ENCODE measurements around the gene PLXND1. TPM values are rescaled to one million over a fixed set of nuclear protein-coding genes. Genes with fewer than 3 reads are reported as not detected.
A peak's percentile ranks its signal among the peaks of the same experiment; 100 is the strongest.

Gene PLXND1
- total RNA-seq, 1 donor from 2014 or later: 29.6 TPM

DNA sequence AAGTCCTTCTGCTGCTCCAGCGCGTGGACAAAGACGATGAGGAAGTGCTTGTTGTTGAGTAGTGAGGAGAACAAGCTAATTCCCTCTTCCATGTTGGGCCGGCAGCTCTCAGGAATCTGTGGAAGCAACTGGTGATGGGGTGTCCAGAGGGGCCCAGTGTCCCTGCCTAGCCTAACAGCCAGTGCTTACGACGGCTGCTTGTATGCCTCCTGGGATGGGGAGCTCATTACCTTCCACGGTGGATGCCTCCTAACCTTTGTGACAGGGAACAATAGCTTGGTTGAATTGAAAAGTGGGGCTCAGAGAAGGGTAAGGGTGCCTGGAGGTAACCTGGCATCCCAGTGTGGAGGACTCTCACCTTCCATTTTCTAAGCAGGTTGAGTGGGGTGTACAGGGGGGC, 40.6 kb downstream of the PLXND1 start:
- DNase-seq (ENCODE audit: low read depth): no peak

DNA sequence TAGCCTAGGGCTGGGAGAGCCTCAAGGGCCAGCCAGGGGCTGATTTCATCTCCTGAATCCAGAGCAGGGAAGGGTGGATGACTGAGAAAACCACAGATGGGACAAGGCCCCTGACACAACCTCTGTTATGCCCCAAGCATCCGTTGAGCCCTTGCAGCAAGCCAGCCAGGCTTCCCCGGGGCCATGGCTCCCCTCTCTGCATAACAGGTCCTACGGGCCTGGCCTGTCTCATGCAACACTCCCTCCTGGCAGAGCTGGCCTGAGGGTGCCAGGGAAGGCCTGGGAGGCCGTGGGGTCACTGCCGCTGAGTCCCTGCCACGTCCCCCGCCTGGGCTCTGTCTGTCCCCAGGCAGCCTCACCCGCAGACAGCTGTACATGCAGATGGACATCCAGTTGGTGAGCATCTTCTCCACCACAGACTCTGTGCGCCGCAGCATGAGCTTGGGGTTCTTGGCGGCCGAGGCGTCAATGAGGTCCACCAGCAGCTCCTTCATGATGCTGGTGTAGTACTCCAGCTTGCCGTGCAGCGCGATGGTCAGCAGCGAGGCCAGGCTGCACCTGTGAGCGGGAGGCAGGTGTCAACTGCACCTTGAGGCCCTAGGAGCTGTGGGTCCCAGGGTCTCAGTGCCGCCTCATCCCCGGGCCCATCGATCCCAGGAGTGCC, 41.4 kb downstream of the PLXND1 start:
- no peak for DNase-seq (ENCODE audit: low read depth)

DNA sequence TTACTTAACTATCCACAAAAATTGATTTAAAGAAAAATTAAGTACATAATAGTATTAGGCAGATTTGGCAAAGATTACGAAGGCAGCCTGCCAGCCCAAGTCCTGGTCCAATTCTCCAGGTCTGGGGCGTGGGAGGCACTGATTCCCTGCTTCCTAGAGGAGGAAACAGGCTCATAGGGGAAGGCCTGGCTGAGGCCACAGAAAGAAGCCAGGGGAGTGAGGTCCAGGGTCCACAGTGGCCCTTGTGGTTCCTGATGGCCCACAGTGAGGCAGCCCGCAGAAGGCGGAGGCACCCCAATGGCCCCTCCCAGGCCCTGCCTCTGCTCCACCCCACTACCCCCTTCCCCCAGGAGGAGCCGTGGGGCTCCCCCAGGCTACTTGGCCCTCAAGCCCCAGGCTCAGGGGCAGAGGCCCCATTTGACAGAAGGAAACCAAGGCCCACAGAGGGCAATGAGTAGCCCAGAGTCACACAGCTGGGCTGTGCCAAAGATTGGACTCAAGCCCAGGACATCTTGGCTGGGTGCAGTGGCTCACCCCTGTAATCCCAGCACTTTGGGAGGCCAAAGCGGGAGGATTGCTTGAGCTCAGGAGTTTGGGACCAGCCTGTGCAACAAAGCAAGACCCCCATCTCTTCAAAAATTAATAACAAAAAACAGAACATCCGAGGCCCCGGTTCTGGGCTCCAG, 42.5 kb downstream of the PLXND1 start:
- DNase-seq (ENCODE audit: low read depth): no peak

DNA sequence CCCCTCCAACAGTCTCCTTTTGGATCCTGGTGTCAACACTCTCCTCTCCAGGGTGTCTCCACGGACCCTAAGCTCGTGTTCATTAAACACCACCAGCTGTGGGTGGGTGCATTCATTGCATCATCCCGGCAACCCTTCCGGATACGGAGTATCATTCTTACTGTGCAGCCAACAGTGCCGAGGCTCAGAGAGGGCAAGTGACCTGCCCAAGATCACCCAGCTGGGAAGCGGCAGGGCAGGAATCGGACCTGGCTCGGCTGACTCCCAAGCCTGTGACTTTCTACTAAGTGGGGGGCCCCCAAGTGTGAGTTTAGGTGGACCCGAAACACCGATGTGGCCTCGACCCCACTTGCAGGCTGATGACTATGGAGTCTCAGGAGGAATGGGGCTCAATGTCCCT, 43.1 kb downstream of the PLXND1 start:
- DNase-seq (ENCODE audit: low read depth): no peak

- DNase-seq (ENCODE audit: low read depth): no peak
These were observed 43.7 kb downstream of the PLXND1 start for GRCh38 chr3:129562803-129563202.

GRCh38 chr3:129561619-129562248, 44.7 kb downstream of the PLXND1 start:
- DNase-seq (ENCODE audit: low read depth): no peak

DNA sequence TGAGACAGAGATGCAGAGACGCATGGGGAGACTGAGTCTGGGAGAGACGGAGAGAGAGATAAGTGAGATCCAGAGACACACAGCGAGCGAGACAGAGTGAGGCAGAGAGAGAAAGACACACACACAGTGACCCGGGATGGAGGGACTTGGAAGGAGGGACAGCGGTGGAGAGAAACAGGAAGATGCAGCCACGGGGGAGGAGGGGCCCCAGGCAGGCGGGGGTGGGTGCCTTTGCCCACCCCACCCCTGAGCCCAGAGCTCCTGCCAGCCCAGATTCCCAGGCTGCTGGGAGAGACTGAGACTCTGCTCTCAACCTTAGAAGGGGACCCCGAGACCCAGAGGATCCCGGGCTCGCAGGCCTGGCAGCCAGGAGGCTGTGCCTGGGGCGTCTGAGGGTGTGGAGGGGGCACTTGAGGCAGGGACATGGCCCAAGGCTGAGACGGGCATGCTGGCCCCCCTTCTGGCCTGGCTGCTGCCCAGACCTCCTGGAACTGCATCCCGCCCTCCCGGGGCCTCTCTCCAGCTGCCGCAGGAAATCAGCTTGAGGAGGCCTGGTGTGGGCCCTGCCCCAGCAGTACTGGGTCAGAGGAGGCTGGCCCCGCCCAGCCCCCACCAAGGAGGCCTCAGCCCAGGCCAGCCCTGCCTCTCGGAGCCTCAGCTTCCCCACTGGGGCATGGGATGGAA, 45.4 kb downstream of the PLXND1 start:
- DNase-seq (ENCODE audit: low read depth): peak; percentile 4

GRCh38 chr3:129560269-129560787, 46.1 kb downstream of the PLXND1 start:
- DNase-seq (ENCODE audit: low read depth): peak; percentile 10

- no peak for DNase-seq (ENCODE audit: low read depth)
These were observed 46.9 kb downstream of the PLXND1 start for GRCh38 chr3:129559565-129560079.

GRCh38 chr3:129558772-129559564, 47.5 kb downstream of the PLXND1 start:
- peak; percentile 74 for DNase-seq (ENCODE audit: low read depth)

DNA sequence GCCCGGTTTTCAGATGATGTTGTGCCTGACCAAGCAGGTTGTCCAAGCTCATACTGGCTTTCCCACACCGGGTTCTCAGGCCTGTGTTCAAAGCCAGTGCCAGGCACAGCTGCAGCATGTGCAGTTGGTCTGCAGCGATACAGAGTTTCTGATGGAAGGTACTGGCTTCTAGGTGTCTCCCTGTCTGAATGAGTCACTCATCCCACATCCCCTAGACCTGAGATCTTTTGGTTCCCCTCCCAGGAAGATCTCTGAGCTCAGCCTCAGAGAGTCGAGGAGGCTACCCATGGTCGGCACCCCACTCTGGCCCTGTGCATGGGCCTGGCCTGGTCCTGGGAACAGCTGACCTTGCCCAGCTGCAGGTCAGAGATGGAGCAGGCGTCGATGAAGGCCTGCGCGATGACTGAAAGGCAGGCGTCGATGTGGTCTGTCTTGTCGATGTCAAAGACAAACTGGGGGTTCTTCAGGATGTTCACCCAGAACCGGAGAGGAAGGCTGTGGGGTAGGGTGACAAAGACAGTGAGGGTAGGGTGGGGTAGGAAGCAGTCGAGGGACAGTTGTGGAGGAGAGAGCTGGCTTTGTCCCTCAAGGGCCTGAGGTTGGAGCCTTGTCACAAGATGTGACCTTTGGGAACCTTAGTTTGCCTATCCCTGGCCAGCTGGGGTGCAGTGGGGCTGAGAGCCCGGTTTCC, 48.2 kb downstream of the PLXND1 start:
- DNase-seq (ENCODE audit: low read depth): no peak

GRCh38 chr3:129557548-129557894, 49.0 kb downstream of the PLXND1 start:
- no peak for DNase-seq (ENCODE audit: low read depth)

GRCh38 chr3:129556890-129557547, 49.5 kb downstream of the PLXND1 start:
- DNase-seq (ENCODE audit: low read depth): no peak

DNA sequence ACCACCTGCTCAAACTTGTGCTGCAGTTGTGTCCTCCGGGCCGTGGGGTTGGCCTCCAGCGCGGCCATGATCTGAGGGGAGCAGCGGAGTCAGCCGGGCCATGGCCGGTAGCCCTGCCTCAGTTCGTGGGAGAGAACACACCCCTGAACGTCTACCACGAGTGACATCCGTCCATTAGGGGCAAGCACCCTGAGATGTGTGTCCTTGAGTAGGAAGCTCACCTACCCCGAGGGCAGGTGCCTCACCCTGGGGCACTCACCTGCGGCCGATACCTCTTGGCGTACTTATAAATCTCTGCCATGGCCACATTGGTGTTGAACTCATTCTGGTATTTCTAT, 50.1 kb downstream of the PLXND1 start:
- no peak for DNase-seq (ENCODE audit: low read depth)

GRCh38 chr3:129555616-129556357, 50.7 kb downstream of the PLXND1 start:
- DNase-seq (ENCODE audit: low read depth): no peak

- DNase-seq (ENCODE audit: low read depth): no peak
These were observed 51.3 kb downstream of the PLXND1 start for GRCh38 chr3:129555153-129555550.

DNA sequence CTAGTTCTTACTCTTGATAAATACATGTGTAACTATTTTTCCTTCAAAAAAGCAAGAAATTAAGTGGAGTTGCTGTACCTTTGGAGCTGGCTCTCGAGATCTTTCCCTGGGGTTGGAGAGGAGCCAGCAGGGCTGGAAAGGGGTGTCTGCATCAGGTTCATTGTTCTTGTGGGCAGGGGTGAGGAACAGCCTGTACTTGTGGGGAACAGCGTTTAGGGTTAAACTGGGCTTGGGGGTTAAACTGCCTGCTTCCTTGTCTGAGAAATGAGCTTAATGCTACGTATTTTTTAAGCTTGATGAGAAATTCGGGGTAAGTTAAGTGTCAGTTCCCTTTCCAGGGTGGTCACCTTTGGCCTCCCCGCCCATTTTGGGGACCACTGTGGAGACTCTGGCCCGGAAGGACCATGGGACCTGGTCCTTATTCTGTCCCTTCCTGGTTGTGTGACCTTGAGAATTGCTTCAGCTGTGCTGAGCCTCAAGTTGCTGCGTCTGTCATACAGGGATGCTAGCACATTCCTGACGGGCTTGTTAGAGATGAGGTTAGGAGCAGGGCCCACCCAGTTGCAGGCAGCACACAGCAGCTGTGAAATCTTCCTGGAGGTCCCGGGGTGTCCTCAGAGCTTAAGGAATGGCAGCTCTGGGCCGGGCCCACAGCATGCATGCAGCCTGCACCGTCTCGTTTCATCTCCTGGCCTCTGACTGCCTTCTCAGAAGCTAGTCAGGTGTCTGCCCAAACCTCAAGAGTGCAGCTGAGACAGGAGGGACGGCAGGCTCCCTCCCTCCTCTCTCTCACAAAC, 51.9 kb downstream of the PLXND1 start:
- DNase-seq (ENCODE audit: low read depth): no peak

GRCh38 chr3:129553719-129554118, 52.8 kb downstream of the PLXND1 start:
- no peak for DNase-seq (ENCODE audit: low read depth)

- DNase-seq (ENCODE audit: low read depth): no peak
These were observed 53.3 kb downstream of the PLXND1 start for GRCh38 chr3:129553171-129553570.
